Smooth muscle cell (in vitro differentiated cells): ENCODE results near the gene ME3. TPM values are rescaled to one million over a fixed set of nuclear protein-coding genes. Genes with fewer than 3 reads are reported as not detected.
"Not testable (repeated sequence)": the region's sequence is repeated elsewhere in the genome, so short reads cannot be mapped to it uniquely, and the experiment has no call there.

Experiments
- DNase-seq: peaks from one replicate; lab custom pipeline; 2025; ENCODE audit not compliant: unreplicated experiment; lab: John Stamatoyannopoulos, UW
- H2AFZ ChIP-seq: fragments of 200-600 bp; sonication (generic); 2 replicates; pipeline ENCODE4 v1.6.0; 2016; ENCODE audit warnings: antibody characterized with exemption, low read depth, mild to moderate bottlenecking
- H3F3A ChIP-seq: fragments of 200-600 bp; sonication (generic); 2 replicates; pipeline ENCODE4 v1.6.0; 2017; ENCODE audit warnings: antibody characterized with exemption, low read depth
- H3K27ac ChIP-seq: fragments of 200-600 bp; sonication (generic); 2 replicates; pipeline ENCODE4 v1.5.1; 2016; ENCODE audit warnings: low read depth, mild to moderate bottlenecking
- H3K27me3 ChIP-seq: fragments of 200-600 bp; sonication (generic); 2 replicates; pipeline ENCODE4 v1.6.1; 2016; ENCODE audit warnings: low read depth, mild to moderate bottlenecking
- H3K36me3 ChIP-seq: fragments of 200-600 bp; sonication (generic); 2 replicates; pipeline ENCODE4 v1.5.1; 2016; ENCODE audit warnings: low read depth
- H3K4me1 ChIP-seq: fragments of 200-600 bp; sonication (generic); 2 replicates; pipeline ENCODE4 v1.5.1; 2016; ENCODE audit warnings: low read depth
- H3K4me2 ChIP-seq: fragments of 200-600 bp; sonication (generic); 2 replicates; pipeline ENCODE4 v1.6.0; 2016; ENCODE audit warnings: mild to moderate bottlenecking
- H3K4me3 ChIP-seq: fragments of 200-600 bp; sonication (generic); 2 replicates; pipeline ENCODE4 v1.5.1; 2016; ENCODE audit warnings: mild to moderate bottlenecking
- H3K79me2 ChIP-seq: fragments of 200-600 bp; sonication (generic); 2 replicates; pipeline ENCODE4 v1.6.0; 2016; ENCODE audit warnings: low read depth, mild to moderate bottlenecking
- H3K9ac ChIP-seq: fragments of 200-600 bp; sonication (generic); 2 replicates; pipeline ENCODE4 v1.6.0; 2016; ENCODE audit warnings: low read depth
- H3K9me3 ChIP-seq: fragments of 200-600 bp; sonication (generic); replicated peaks from 2 replicates; pipeline ENCODE4 v1.5.1; 2016; ENCODE audit warnings: low read depth
- H4K20me1 ChIP-seq: fragments of 200-600 bp; sonication (generic); 2 replicates; pipeline ENCODE4 v1.6.0; 2016; ENCODE audit warnings: low read depth
- WGBS: methylation state at CpG from one replicate; pipeline ENCODE4 v1.1.7; 2016; ENCODE audit warnings: low lambda C conversion rate; 5-methylcytosine and 5-hydroxymethylcytosine counted together
- polyA plus RNA-seq: library from polyadenylated mRNA; unstranded; fragments of >200 nt; fragmentation: Nextera tagmentation; extraction: Ambion mirVana; gene quantifications from 2 replicates; pipeline ENCODE4 v1.2.1, GENCODE V29; 2016
- total RNA-seq: library from RNA; depleted of rRNA; stranded (reverse); fragments of >200 nt; gene quantifications from 2 replicates; pipeline ENCODE4 v1.2.3, GENCODE V29; 2014
- TF ChIP-seq, protein P1 (sequence below): fragments of 200-600 bp; sonication (generic); IDR thresholded peaks from 2 replicates; pipeline ENCODE4 v1.5.1; 2017; ENCODE audit warnings: borderline replicate concordance, mild to moderate bottlenecking, antibody characterized with exemption; ENCODE audit not compliant: insufficient read depth, poor library complexity, severe bottlenecking

The ME3 gene
- total and polyA plus RNA-seq, 2 experiments from 2014 or later: 4.2 to 8.4 TPM

GRCh38 chr11:86551288-86552092 lies 120.9 kb downstream of the ME3 start:
- WGBS: 76% methylated on average over 4 of the region's 4 CpGs
- TF ChIP-seq, protein P1, sequence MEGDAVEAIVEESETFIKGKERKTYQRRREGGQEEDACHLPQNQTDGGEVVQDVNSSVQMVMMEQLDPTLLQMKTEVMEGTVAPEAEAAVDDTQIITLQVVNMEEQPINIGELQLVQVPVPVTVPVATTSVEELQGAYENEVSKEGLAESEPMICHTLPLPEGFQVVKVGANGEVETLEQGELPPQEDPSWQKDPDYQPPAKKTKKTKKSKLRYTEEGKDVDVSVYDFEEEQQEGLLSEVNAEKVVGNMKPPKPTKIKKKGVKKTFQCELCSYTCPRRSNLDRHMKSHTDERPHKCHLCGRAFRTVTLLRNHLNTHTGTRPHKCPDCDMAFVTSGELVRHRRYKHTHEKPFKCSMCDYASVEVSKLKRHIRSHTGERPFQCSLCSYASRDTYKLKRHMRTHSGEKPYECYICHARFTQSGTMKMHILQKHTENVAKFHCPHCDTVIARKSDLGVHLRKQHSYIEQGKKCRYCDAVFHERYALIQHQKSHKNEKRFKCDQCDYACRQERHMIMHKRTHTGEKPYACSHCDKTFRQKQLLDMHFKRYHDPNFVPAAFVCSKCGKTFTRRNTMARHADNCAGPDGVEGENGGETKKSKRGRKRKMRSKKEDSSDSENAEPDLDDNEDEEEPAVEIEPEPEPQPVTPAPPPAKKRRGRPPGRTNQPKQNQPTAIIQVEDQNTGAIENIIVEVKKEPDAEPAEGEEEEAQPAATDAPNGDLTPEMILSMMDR: no peak
- no peak overlapping the region for H3K27ac ChIP-seq
- H3K9ac ChIP-seq: no peak overlapping the region
- H3F3A ChIP-seq: no peaks in the 10 kb centered on the region
- no peak overlapping the region for H2AFZ ChIP-seq
- no peak overlapping the region for H3K4me2 ChIP-seq
- no peaks in the 10 kb centered on the region for H4K20me1 ChIP-seq
- DNase-seq: no peak
- H3K27me3 ChIP-seq: no peaks in the 10 kb centered on the region
- H3K9me3 ChIP-seq: no peaks in the 10 kb centered on the region
- no peaks in the 10 kb centered on the region for H3K36me3 ChIP-seq
- no peak overlapping the region for H3K4me3 ChIP-seq
- no peaks in the 10 kb centered on the region for H3K79me2 ChIP-seq
- H3K4me1 ChIP-seq: no peaks in the 10 kb centered on the region

DNA sequence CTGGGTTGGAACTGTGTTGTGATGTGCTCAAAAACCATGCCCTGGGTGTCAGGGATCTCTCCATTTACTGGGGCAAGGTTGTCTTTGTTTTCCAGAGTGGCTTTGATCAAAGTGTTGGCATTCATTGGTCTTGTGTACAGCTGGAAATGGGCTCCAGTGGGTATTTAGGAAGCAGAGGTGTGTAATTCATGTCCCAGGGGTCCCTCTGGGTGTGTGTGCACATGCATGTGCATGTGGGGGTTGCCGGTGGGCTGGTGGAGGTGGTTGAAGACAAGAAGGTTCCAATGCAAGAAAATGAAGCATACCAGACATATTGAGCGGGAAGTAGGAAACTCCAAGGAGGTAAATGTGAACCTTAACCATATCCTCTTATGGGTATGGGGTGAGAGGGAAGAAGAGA lies 121.7 kb downstream of the ME3 start:
- Histone ChIP-seq H3K4me1 (no peaks in the 10 kb centered on the region), H3K4me2 (no peak overlapping the region), H3K27ac (no peak overlapping the region), H3K36me3 (no peaks in the 10 kb centered on the region), H3K9ac (no peak overlapping the region), H3K9me3 (no peaks in the 10 kb centered on the region), H3F3A (no peaks in the 10 kb centered on the region), H3K4me3 (no peak overlapping the region), H3K27me3 (no peaks in the 10 kb centered on the region), H2AFZ (no peak overlapping the region), H3K79me2 (no peaks in the 10 kb centered on the region), H4K20me1 (no peaks in the 10 kb centered on the region)
- TF ChIP-seq, protein P1: no peak
- DNase-seq: no peak
- 96% methylated on average over 2 of the region's 2 CpGs for WGBS

GRCh38 chr11:86548271-86548917 lies 124.0 kb downstream of the ME3 start:
- Histone ChIP-seq H3K9ac (no peak overlapping the region), H3K79me2 (no peaks in the 10 kb centered on the region), H3K27ac (no peak overlapping the region), H3K4me3 (no peak overlapping the region), H4K20me1 (no peaks in the 10 kb centered on the region), H2AFZ (no peak overlapping the region), H3K27me3 (no peaks in the 10 kb centered on the region), H3K9me3 (no peaks in the 10 kb centered on the region), H3K4me1 (no peaks in the 10 kb centered on the region), H3F3A (no peaks in the 10 kb centered on the region), H3K36me3 (no peaks in the 10 kb centered on the region), H3K4me2 (no peak overlapping the region)
- no peak for DNase-seq
- TF ChIP-seq, protein P1: no peak
- WGBS: 75% methylated on average over 6 of the region's 6 CpGs

DNA sequence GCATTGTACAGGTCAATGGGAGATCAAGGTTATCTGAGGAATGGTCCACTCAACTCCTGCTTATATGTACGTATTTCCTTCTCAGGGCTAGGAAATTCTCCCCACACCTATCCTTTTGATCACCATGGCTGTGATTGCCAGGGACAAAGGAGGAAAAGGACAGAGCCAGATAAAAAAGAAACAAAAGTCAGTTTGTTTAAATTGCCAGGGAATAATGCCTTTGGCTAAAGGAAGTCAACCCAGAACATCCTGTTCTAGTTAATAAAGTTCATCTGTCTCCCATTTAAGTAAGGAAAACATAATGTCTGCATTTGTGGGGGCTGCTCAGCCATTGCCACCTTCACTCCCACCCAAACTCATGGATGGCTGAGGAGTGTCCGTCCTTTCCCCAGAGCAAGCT lies 124.7 kb downstream of the ME3 start:
- Histone ChIP-seq H2AFZ (no peak overlapping the region), H3K4me2 (no peak overlapping the region), H3K4me1 (no peaks in the 10 kb centered on the region), H3F3A (no peaks in the 10 kb centered on the region), H3K36me3 (no peaks in the 10 kb centered on the region), H3K27ac (no peak overlapping the region), H3K9me3 (no peaks in the 10 kb centered on the region), H3K27me3 (no peaks in the 10 kb centered on the region), H4K20me1 (no peaks in the 10 kb centered on the region), H3K9ac (no peak overlapping the region), H3K79me2 (no peaks in the 10 kb centered on the region), H3K4me3 (no peak overlapping the region)
- no peak for DNase-seq
- 90% methylated on average over 2 of the region's 2 CpGs for WGBS
- TF ChIP-seq, protein P1: no peak

DNA sequence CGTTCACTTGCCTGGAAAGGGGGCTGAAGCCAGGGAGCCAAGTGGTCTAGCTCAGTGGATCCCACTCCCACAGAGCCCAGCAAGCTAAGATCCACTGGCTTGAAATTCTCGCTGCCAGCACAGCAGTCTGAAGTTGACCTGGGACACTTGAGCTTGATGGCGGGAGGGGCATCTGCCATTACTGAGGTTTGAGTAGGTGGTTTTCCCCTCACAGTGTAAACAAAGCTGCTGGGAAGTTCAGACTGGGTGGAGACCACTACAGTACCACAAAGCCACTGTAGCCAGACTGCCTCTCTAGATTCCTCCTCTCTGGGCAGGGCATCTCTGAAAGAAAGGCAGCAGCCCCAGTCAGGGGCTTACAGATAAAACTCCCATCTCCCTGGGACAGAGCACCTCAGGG lies 131.1 kb downstream of the ME3 start:
- not testable (repeated sequence) for H3K9ac ChIP-seq, H3K9me3 ChIP-seq, H3F3A ChIP-seq, H2AFZ ChIP-seq, DNase-seq, H3K79me2 ChIP-seq, H3K4me1 ChIP-seq, H3K36me3 ChIP-seq, H3K4me2 ChIP-seq, H3K27me3 ChIP-seq, H3K4me3 ChIP-seq, H3K27ac ChIP-seq, H4K20me1 ChIP-seq
- WGBS: 81% methylated on average over 3 of the region's 3 CpGs
